HepG2 (cell line): ENCODE measurements around the gene PLXNB2.

ENCODE experiments used
- CHD2 ChIP-seq: IDR thresholded peaks from 2 replicates; pipeline ENCODE4 v1.6.1; 2011; ENCODE audit warnings: low read depth, low read length, improper control_type of control experiment
- KLF13 ChIP-seq: sonication (generic); formaldehyde crosslinking; IDR thresholded peaks from 2 replicates; pipeline ENCODE4 v1.4.0; 2020; ENCODE audit warnings: mild to moderate bottlenecking, missing genetic modification reagents
- ZKSCAN8 ChIP-seq: IDR thresholded peaks from 2 replicates; pipeline ENCODE4 v1.6.1; 2016; ENCODE audit warnings: borderline replicate concordance, missing genetic modification reagents, missing compliant biosample characterization
- ZNF543 ChIP-seq: sonication (generic); formaldehyde crosslinking; IDR thresholded peaks from 2 replicates; pipeline ENCODE4 v1.4.0; 2020; ENCODE audit warnings: mild to moderate bottlenecking, missing genetic modification reagents
- TF ChIP-seq, protein P1 (sequence below): sonication (generic); formaldehyde crosslinking; IDR thresholded peaks from 2 replicates; pipeline ENCODE4 v1.9.0; 2021; ENCODE audit warnings: missing genetic modification reagents, mild to moderate bottlenecking, borderline replicate concordance
- TF ChIP-seq, protein P2 (sequence below): sonication (generic); formaldehyde crosslinking; IDR thresholded peaks from 2 replicates; pipeline ENCODE4 v1.5.0; 2020; ENCODE audit warnings: mild to moderate bottlenecking, missing genetic modification reagents
- TF ChIP-seq, protein P3 (sequence below): sonication (generic); formaldehyde crosslinking; IDR thresholded peaks from 2 replicates; pipeline ENCODE4 v1.5.0; 2020; ENCODE audit warnings: mild to moderate bottlenecking, missing genetic modification reagents, moderate library complexity

DNA sequence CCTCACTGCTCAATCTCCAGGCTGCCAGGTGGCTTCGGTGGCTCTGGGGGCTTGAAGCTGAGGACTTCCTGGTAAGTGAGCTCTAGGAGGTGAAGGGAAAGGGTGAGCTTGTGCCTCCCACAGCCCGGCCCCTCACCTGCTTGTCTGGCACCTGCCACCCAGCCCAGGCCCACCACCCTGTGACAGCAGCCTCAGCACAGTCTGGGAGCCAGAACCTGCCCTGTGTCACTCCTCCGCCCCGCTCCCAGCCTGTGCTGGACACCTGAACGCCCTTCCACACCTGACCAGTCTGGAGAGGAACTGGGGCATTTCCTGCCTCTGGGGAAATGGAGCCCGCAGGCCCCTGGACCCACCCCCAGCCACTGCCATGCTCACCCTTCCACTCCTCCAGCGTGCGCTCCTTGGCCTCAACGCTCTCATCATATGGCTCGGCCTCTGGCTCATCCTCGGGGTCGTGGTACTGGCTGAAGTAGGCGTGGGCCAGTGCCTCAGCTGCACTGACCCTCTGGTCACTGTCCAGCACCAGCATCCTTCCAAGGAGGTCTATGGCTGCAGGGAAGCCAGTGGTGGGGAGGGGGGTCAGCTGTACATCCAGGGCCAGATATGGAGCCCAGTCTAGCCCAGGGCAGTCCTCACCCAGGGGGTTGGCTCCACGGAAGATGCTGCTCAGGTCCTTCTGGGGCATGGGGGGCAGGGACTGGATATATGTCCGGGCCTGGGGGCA lies 42.3 kb downstream of the PLXNB2 start:
- TF ChIP-seq KLF13 (CRISPR knock-in tag) (no peak), CHD2 (no peak), ZNF543 (CRISPR knock-in tag) (no peak), ZKSCAN8 (no peak)
- TF ChIP-seq, protein P1, sequence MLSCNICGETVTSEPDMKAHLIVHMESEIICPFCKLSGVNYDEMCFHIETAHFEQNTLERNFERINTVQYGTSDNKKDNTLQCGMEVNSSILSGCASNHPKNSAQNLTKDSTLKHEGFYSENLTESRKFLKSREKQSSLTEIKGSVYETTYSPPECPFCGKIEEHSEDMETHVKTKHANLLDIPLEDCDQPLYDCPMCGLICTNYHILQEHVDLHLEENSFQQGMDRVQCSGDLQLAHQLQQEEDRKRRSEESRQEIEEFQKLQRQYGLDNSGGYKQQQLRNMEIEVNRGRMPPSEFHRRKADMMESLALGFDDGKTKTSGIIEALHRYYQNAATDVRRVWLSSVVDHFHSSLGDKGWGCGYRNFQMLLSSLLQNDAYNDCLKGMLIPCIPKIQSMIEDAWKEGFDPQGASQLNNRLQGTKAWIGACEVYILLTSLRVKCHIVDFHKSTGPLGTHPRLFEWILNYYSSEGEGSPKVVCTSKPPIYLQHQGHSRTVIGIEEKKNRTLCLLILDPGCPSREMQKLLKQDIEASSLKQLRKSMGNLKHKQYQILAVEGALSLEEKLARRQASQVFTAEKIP, result no peak
- TF ChIP-seq, protein P2, sequence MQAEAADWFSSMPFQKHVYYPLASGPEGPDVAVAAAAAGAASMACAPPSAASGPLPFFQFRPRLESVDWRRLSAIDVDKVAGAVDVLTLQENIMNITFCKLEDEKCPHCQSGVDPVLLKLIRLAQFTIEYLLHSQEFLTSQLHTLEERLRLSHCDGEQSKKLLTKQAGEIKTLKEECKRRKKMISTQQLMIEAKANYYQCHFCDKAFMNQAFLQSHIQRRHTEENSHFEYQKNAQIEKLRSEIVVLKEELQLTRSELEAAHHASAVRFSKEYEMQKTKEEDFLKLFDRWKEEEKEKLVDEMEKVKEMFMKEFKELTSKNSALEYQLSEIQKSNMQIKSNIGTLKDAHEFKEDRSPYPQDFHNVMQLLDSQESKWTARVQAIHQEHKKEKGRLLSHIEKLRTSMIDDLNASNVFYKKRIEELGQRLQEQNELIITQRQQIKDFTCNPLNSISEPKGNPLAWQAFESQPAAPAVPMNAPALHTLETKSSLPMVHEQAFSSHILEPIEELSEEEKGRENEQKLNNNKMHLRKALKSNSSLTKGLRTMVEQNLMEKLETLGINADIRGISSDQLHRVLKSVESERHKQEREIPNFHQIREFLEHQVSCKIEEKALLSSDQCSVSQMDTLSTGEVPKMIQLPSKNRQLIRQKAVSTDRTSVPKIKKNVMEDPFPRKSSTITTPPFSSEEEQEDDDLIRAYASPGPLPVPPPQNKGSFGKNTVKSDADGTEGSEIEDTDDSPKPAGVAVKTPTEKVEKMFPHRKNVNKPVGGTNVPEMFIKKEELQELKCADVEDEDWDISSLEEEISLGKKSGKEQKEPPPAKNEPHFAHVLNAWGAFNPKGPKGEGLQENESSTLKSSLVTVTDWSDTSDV, result no peak
- TF ChIP-seq, protein P3, sequence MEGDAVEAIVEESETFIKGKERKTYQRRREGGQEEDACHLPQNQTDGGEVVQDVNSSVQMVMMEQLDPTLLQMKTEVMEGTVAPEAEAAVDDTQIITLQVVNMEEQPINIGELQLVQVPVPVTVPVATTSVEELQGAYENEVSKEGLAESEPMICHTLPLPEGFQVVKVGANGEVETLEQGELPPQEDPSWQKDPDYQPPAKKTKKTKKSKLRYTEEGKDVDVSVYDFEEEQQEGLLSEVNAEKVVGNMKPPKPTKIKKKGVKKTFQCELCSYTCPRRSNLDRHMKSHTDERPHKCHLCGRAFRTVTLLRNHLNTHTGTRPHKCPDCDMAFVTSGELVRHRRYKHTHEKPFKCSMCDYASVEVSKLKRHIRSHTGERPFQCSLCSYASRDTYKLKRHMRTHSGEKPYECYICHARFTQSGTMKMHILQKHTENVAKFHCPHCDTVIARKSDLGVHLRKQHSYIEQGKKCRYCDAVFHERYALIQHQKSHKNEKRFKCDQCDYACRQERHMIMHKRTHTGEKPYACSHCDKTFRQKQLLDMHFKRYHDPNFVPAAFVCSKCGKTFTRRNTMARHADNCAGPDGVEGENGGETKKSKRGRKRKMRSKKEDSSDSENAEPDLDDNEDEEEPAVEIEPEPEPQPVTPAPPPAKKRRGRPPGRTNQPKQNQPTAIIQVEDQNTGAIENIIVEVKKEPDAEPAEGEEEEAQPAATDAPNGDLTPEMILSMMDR (CRISPR knock-in tag), result no peak
